Hepatocyte (in vitro differentiated cells): Measurements from ENCODE around the gene KAT2B.

Experiments
- CTCF ChIP-seq: fragments of 200-600 bp; sonication (generic); IDR thresholded peaks from 2 replicates; pipeline ENCODE4 v1.5.1; 2016; ENCODE audit warnings: antibody characterized with exemption, mild to moderate bottlenecking; ENCODE audit not compliant: poor library complexity
- EZH2 ChIP-seq: fragments of 200-600 bp; sonication (generic); IDR thresholded peaks from 2 replicates; pipeline ENCODE4 v1.6.1; 2016; ENCODE audit warnings: antibody characterized with exemption, mild to moderate bottlenecking, borderline replicate concordance
- EZH2phosphoT487 ChIP-seq: fragments of 200-600 bp; sonication (generic); IDR thresholded peaks from one replicate; pipeline ENCODE4 v1.6.1; 2018; ENCODE audit warnings: antibody characterized with exemption, mild to moderate bottlenecking, low read depth, moderate library complexity; ENCODE audit not compliant: unreplicated experiment, severe bottlenecking

GRCh38 chr3:20083953-20084352, 43.7 kb downstream of the KAT2B start:
- TF ChIP-seq EZH2 (no peak), EZH2phosphoT487 (no peak), CTCF (no peak)
